HCT116 (cell line): ENCODE measurements around the gene SLC25A4. TPM values are rescaled to one million over a fixed set of nuclear protein-coding genes. Genes with fewer than 3 reads are reported as not detected.

Experiments used
- ATAC-seq: fragments of 200-7000 bp; cut with Tn5 transposase; 2 replicates; pipeline ENCODE4 v1.9.1; 2020; ENCODE audit warnings: mild to moderate bottlenecking, moderate library complexity
- BruUV-seq: library from RNA; stranded (reverse); fragments of 400-500 nt; replicated peaks from 2 replicates; lab custom pipeline; 2021; lab: Mats Ljungman, UMichigan
- CTCF ChIA-PET: fragments of 300-600 bp; sonication (Branson Sonifier 250); formaldehyde crosslinking; loops from one replicate; lab custom pipeline; 2021; ENCODE audit warnings: antibody characterized with exemption; lab: Charles Lee
- POLR2A ChIA-PET: fragments of 300-600, 350-600 bp; sonication (Branson Sonifier 250); formaldehyde crosslinking; loops from one replicate; lab custom pipeline; 2021; ENCODE audit warnings: antibody characterized with exemption; lab: Charles Lee
- RAD21 ChIA-PET, 2 experiments: fragments of 300-600 bp; sonication (Branson Sonifier 250); formaldehyde crosslinking; loops; one replicate each; lab custom pipeline; 2023; ENCODE audit warnings: low total read pairs in 2 of 2; ENCODE audit not compliant: uncharacterized antibody in 2 of 2, unreplicated experiment in 2 of 2, low non-redundant PET in 1 of 2; lab: Charles Lee
- DNase-seq: peaks from one replicate; pipeline ENCODE4 v3.0.0-alpha.2; 2010; ENCODE audit warnings: low read depth, low spot score
- H2AFZ ChIP-seq: fragments of 200-600 bp; shearing (Covaris generic), sonication (generic); 2 replicates; pipeline ENCODE4 v1.6.1; 2017; ENCODE audit warnings: low read depth, mixed run types, mixed read lengths, antibody characterized with exemption, low read length; ENCODE audit not compliant: poor library complexity, severe bottlenecking
- H3K27ac ChIP-seq: 2 replicates; pipeline ENCODE4 v1.5.1; 2012; ENCODE audit warnings: low read depth, low read length
- H3K27me3 ChIP-seq: fragments of 200-600 bp; sonication (generic); 2 replicates; pipeline ENCODE4 v1.6.1; 2016; ENCODE audit warnings: mixed run types, low read length, mixed read lengths; ENCODE audit not compliant: insufficient read depth
- H3K36me3 ChIP-seq, 2 experiments: fragments of 200-500 bp in 1 of 2; fragments of 200-600 bp in 1 of 2; sonication (Bioruptor generic) in 1 of 2; sonication (generic) in 1 of 2; 2 replicates each; pipeline versions ENCODE4 v1.5.1 to v1.6.1; 2014 to 2016; ENCODE audit warnings: low read length in 2 of 2, inconsistent platforms in 1 of 2, mixed read lengths in 1 of 2, mixed run types in 1 of 2; ENCODE audit not compliant: insufficient read depth in 2 of 2, control insufficient read depth in 1 of 2
- H3K4me1 ChIP-seq, 2 experiments: fragments of 200-600 bp in 1 of 2; sonication (generic) in 1 of 2; 2 replicates each; pipeline versions ENCODE4 v1.5.1 to v1.6.1; 2012 to 2017; ENCODE audit warnings: low read length in 2 of 2, inconsistent platforms in 1 of 2, mild to moderate bottlenecking in 1 of 2, mixed read lengths in 1 of 2, mixed run types in 1 of 2, moderate library complexity in 1 of 2; ENCODE audit not compliant: insufficient read depth in 2 of 2, control insufficient read depth in 1 of 2
- H3K4me2 ChIP-seq: fragments of 200-600 bp; sonication (generic); 2 replicates; pipeline ENCODE4 v1.6.1; 2017; ENCODE audit warnings: mixed run types, low read length, mixed read lengths
- H3K4me3 ChIP-seq, 2 experiments: fragments of 200-600 bp in 1 of 2; sonication (generic) in 1 of 2; replicated peaks in 1 of 2; 2 replicates each; pipeline ENCODE4 v1.5.1; 2011 to 2016; ENCODE audit warnings: low read length in 2 of 2, control low read depth in 1 of 2, low read depth in 1 of 2, mild to moderate bottlenecking in 1 of 2, mixed read lengths in 1 of 2, mixed run types in 1 of 2
- H3K79me2 ChIP-seq: fragments of 200-600 bp; sonication (generic); 2 replicates; pipeline ENCODE4 v1.6.1; 2017; ENCODE audit warnings: mild to moderate bottlenecking, mixed run types, low read length, moderate library complexity, mixed read lengths; ENCODE audit not compliant: insufficient read depth
- H3K9ac ChIP-seq: fragments of 200-600 bp; sonication (generic); 2 replicates; pipeline ENCODE4 v1.6.1; 2016; ENCODE audit warnings: low read length, mixed read lengths
- H3K9me2 ChIP-seq: fragments of 200-600 bp; sonication (generic), shearing (Covaris generic); 2 replicates; pipeline ENCODE4 v1.6.1; 2017; ENCODE audit warnings: mixed run types, mild to moderate bottlenecking, moderate library complexity; ENCODE audit not compliant: insufficient read depth
- H3K9me3 ChIP-seq, 2 experiments: fragments of 200-500 bp in 1 of 2; fragments of 200-600 bp in 1 of 2; sonication (Bioruptor generic) in 1 of 2; sonication (generic) in 1 of 2; 2 replicates each; pipeline ENCODE4 v1.6.1; 2014 to 2017; ENCODE audit warnings: low read length in 2 of 2, mixed read lengths in 2 of 2, inconsistent platforms in 1 of 2, low read depth in 1 of 2, mild to moderate bottlenecking in 1 of 2, mixed run types in 1 of 2, moderate library complexity in 1 of 2; ENCODE audit not compliant: control insufficient read depth in 1 of 2, insufficient read depth in 1 of 2
- H4K20me1 ChIP-seq: fragments of 200-600 bp; sonication (generic), shearing (Covaris generic); 2 replicates; pipeline ENCODE4 v1.6.1; 2017; ENCODE audit warnings: mixed run types, mild to moderate bottlenecking, moderate library complexity; ENCODE audit not compliant: insufficient read depth
- CBX3 ChIP-seq: IDR thresholded peaks from 2 replicates; pipeline ENCODE4 v1.6.1; 2012; ENCODE audit warnings: low read depth
- ELF1 ChIP-seq: IDR thresholded peaks from 2 replicates; pipeline ENCODE4 v1.6.1; 2012; ENCODE audit warnings: low read depth, borderline replicate concordance
- EZH2 ChIP-seq: fragments of 200-600 bp; sonication (generic); IDR thresholded peaks from 2 replicates; pipeline ENCODE4 v1.6.1; 2017; ENCODE audit warnings: antibody characterized with exemption, mixed run types
- POLR2A ChIP-seq: IDR thresholded peaks from 2 replicates; pipeline ENCODE4 v1.7.0; 2011; ENCODE audit warnings: borderline replicate concordance; ENCODE audit not compliant: insufficient read depth, insufficient read length; ENCODE audit errors: extremely low read depth
- POLR2AphosphoS5 ChIP-seq: IDR thresholded peaks from 2 replicates; pipeline ENCODE4 v1.6.1; 2011; ENCODE audit warnings: mild to moderate bottlenecking, low read depth, low read length, moderate library complexity
- RAD21 ChIP-seq: IDR thresholded peaks from 2 replicates; pipeline ENCODE4 v1.6.1; 2012; ENCODE audit warnings: low read depth, mild to moderate bottlenecking
- SIN3A ChIP-seq: IDR thresholded peaks from 2 replicates; pipeline ENCODE4 v1.6.1; 2012; ENCODE audit warnings: low read depth
- SP1 ChIP-seq: IDR thresholded peaks from 2 replicates; pipeline ENCODE4 v1.6.1; 2012; ENCODE audit warnings: low read depth
- TCF7L2 ChIP-seq: IDR thresholded peaks from 2 replicates; pipeline ENCODE4 v1.7.0; 2011; ENCODE audit warnings: borderline replicate concordance, inconsistent platforms; ENCODE audit not compliant: insufficient read depth, insufficient read length; ENCODE audit errors: extremely low read depth
- YY1 ChIP-seq: IDR thresholded peaks from 2 replicates; pipeline ENCODE4 v1.6.1; 2011; ENCODE audit warnings: low read length, low read depth, moderate library complexity, mild to moderate bottlenecking; ENCODE audit not compliant: insufficient replicate concordance; ENCODE audit errors: extremely low read depth
- ZFX ChIP-seq: fragments of 450-650 bp; IDR thresholded peaks from 2 replicates; pipeline ENCODE4 v1.6.1; 2017
- intact Hi-C: fragments of 100-400 bp; cut with micrococcal nuclease; formaldehyde crosslinking; loops from 2 replicates; pipeline ENCODE4 v1.10.0; 2022
- total RNA-seq: library from RNA; stranded (reverse); gene quantifications from one replicate; pipeline ENCODE4 v1.2.1, GENCODE V29; 2021; ENCODE audit not compliant: unreplicated experiment
- TF ChIP-seq, protein P1 (sequence below): IDR thresholded peaks from 2 replicates; pipeline ENCODE4 v1.6.1; 2012
- TF ChIP-seq, protein P2 (sequence below): IDR thresholded peaks from 2 replicates; pipeline ENCODE4 v1.6.1; 2012
- TF ChIP-seq, protein P3 (sequence below), 3 experiments: fragments of 200-600 bp in 1 of 3; sonication (generic) in 1 of 3; IDR thresholded peaks in 2 of 3; conservative IDR thresholded peaks in 1 of 3; 2 replicates each; pipeline ENCODE4 v1.5.1; 2012 to 2017; ENCODE audit warnings: low read depth in 2 of 3, low read length in 2 of 3, antibody characterized with exemption in 1 of 3, borderline replicate concordance in 1 of 3, control low read depth in 1 of 3, mild to moderate bottlenecking in 1 of 3, mixed read lengths in 1 of 3, mixed run types in 1 of 3, moderate library complexity in 1 of 3; ENCODE audit not compliant: insufficient read depth in 1 of 3
- TF ChIP-seq, protein P4 (sequence below): IDR thresholded peaks from 2 replicates; pipeline ENCODE4 v1.6.1; 2011; ENCODE audit warnings: mild to moderate bottlenecking, low read length, moderate library complexity; ENCODE audit not compliant: insufficient replicate concordance; ENCODE audit errors: extremely low read depth
- TF ChIP-seq, protein P5 (sequence below): IDR thresholded peaks from 2 replicates; pipeline ENCODE4 v1.6.1; 2012; ENCODE audit warnings: low read depth

Gene SLC25A4
- total RNA-seq, 1 experiment from 2014 or later: 27.9 TPM

DNA sequence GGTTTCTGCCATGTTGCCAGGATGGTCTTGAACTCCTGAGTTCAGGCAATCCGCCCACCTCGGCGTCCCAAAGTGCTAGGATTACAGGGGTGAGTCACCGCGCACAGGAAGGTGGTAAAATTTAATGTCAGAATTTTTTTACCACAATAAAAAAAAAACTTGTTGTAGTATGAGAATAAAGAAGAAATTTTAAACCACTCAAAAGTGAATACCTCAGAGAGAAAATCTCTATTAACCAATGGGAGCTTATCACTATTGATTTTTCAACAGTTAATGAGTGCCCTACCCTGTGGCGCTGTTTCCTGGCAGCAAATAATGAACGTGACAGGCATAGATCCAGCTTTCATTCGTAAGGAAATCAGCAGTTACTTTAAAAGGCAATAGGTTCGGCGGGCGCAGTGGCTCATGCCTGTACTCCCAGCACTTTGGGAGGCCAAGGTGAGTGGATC is 32.7 kb upstream of the SLC25A4 start (continued):
- TF ChIP-seq ELF1 (no peak), SIN3A (no peak)
- TF ChIP-seq, protein P1, sequence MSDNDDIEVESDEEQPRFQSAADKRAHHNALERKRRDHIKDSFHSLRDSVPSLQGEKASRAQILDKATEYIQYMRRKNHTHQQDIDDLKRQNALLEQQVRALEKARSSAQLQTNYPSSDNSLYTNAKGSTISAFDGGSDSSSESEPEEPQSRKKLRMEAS: 0 out of 2 replicates have a peak, but pooled peaks have one; percentile 39

DNA sequence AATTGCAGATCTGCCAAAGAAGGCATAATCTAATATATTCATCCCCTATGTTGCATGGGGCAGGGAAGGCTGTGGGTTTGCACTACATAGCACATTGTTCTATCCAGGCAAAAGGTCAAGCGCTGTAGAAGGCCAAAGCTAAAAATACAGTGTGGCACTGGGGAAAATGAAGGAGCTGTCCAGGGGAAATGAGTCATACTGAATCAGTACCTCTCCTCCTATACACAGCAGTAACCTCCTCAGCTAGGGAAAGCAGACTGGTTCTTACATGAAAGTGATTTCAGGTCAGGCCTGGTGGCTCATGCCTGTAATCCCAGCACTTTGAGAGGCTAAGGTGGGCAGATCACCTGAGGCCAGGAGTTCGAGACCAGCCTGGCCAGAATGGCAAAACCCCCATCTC is 31.0 kb upstream of the SLC25A4 start:
- H3K79me2 ChIP-seq: no peaks in the 10 kb centered on the region
- H3K4me1 ChIP-seq: peaks cover 34 to 68% of the 10 kb centered on the region in 2 experiments
- H3K36me3 ChIP-seq: no peaks in the 10 kb centered on the region
- ChIA-PET RAD21 (no interaction called here), POLR2A (interaction anchor here (1.6 kb wide), 1 partner anchor 31 kb away, joined by 5 read pairs; the partner anchor contains the start of gene SLC25A4), CTCF (interaction anchor here (1.3 to 1.5 kb wide), 2 partner anchors 16 to 22 kb away, joined by 7 to 8 read pairs; no protein-coding TSS in a partner anchor)
- intact Hi-C loops: loop anchor here (10.0 kb wide), 1 partner anchor 193 kb away; no protein-coding TSS in a partner anchor
- peak overlapping the region; percentile 61 for H3K4me2 ChIP-seq
- H2AFZ ChIP-seq: peak overlapping the region; percentile 89
- H3K27me3 ChIP-seq: no peaks in the 10 kb centered on the region
- DNase-seq: peak; percentile 97
- no TSS peak for BruUV-seq
- H3K27ac ChIP-seq: peak overlapping the region; percentile 67
- no peak overlapping the region for H3K9ac ChIP-seq
- H3K4me3 ChIP-seq: peak overlapping the region in 1 of 2 experiments; percentile 28; a peak in 2 of 4 replicates
- no peaks in the 10 kb centered on the region for H3K9me2 ChIP-seq
- H4K20me1 ChIP-seq: no peaks in the 10 kb centered on the region
- ATAC-seq: peak; percentile 89
- H3K9me3 ChIP-seq: 0 out of 4 replicates have a peak, but pooled peaks cover 0 to 4% of the 10 kb centered on the region in 2 experiments
- TF ChIP-seq SP1: peak; percentile 92
- peak; percentile 70 for TF ChIP-seq POLR2AphosphoS5
- no peak for TF ChIP-seq EZH2
- peak; percentile 59 for TF ChIP-seq TCF7L2
- TF ChIP-seq CBX3: peak; percentile 99
- TF ChIP-seq YY1: peak; percentile 38
- no peak for TF ChIP-seq ELF1
- TF ChIP-seq RAD21: no peak; the same call in 1 of the 2 replicates
- TF ChIP-seq, protein P2, sequence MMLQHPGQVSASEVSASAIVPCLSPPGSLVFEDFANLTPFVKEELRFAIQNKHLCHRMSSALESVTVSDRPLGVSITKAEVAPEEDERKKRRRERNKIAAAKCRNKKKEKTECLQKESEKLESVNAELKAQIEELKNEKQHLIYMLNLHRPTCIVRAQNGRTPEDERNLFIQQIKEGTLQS: peak; percentile 70; the same call in 1 of the 2 replicates
- TF ChIP-seq, protein P3, sequence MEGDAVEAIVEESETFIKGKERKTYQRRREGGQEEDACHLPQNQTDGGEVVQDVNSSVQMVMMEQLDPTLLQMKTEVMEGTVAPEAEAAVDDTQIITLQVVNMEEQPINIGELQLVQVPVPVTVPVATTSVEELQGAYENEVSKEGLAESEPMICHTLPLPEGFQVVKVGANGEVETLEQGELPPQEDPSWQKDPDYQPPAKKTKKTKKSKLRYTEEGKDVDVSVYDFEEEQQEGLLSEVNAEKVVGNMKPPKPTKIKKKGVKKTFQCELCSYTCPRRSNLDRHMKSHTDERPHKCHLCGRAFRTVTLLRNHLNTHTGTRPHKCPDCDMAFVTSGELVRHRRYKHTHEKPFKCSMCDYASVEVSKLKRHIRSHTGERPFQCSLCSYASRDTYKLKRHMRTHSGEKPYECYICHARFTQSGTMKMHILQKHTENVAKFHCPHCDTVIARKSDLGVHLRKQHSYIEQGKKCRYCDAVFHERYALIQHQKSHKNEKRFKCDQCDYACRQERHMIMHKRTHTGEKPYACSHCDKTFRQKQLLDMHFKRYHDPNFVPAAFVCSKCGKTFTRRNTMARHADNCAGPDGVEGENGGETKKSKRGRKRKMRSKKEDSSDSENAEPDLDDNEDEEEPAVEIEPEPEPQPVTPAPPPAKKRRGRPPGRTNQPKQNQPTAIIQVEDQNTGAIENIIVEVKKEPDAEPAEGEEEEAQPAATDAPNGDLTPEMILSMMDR (IDR thresholded peaks at IDR 0.05 in 2 of 3, conservative IDR thresholded peaks at IDR 0.05 in 1 of 3; ENCODE audit: borderline replicate concordance in 1 of 3, insufficient read depth in 1 of 3, low read depth in 2 of 3, low read length in 2 of 3): no peak
- TF ChIP-seq ZFX: no peak
- TF ChIP-seq, protein P4, sequence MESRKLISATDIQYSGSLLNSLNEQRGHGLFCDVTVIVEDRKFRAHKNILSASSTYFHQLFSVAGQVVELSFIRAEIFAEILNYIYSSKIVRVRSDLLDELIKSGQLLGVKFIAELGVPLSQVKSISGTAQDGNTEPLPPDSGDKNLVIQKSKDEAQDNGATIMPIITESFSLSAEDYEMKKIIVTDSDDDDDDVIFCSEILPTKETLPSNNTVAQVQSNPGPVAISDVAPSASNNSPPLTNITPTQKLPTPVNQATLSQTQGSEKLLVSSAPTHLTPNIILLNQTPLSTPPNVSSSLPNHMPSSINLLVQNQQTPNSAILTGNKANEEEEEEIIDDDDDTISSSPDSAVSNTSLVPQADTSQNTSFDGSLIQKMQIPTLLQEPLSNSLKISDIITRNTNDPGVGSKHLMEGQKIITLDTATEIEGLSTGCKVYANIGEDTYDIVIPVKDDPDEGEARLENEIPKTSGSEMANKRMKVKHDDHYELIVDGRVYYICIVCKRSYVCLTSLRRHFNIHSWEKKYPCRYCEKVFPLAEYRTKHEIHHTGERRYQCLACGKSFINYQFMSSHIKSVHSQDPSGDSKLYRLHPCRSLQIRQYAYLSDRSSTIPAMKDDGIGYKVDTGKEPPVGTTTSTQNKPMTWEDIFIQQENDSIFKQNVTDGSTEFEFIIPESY: no peak
- TF ChIP-seq, protein P5, sequence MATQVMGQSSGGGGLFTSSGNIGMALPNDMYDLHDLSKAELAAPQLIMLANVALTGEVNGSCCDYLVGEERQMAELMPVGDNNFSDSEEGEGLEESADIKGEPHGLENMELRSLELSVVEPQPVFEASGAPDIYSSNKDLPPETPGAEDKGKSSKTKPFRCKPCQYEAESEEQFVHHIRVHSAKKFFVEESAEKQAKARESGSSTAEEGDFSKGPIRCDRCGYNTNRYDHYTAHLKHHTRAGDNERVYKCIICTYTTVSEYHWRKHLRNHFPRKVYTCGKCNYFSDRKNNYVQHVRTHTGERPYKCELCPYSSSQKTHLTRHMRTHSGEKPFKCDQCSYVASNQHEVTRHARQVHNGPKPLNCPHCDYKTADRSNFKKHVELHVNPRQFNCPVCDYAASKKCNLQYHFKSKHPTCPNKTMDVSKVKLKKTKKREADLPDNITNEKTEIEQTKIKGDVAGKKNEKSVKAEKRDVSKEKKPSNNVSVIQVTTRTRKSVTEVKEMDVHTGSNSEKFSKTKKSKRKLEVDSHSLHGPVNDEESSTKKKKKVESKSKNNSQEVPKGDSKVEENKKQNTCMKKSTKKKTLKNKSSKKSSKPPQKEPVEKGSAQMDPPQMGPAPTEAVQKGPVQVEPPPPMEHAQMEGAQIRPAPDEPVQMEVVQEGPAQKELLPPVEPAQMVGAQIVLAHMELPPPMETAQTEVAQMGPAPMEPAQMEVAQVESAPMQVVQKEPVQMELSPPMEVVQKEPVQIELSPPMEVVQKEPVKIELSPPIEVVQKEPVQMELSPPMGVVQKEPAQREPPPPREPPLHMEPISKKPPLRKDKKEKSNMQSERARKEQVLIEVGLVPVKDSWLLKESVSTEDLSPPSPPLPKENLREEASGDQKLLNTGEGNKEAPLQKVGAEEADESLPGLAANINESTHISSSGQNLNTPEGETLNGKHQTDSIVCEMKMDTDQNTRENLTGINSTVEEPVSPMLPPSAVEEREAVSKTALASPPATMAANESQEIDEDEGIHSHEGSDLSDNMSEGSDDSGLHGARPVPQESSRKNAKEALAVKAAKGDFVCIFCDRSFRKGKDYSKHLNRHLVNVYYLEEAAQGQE: peak; percentile 56
- no peak for TF ChIP-seq POLR2A
